Neuron (in vitro differentiated cells): Measurements from ENCODE around the gene SLCO3A1.

ENCODE experiments used
- H2AFZ ChIP-seq: one replicate; pipeline ENCODE4 v1.6.1; 2013; ENCODE audit warnings: low read depth, mild to moderate bottlenecking, inconsistent platforms, low read length, moderate library complexity
- H3K27me3 ChIP-seq: one replicate; pipeline ENCODE4 v1.6.1; 2013; ENCODE audit warnings: low read length; ENCODE audit not compliant: insufficient read depth
- H3K36me3 ChIP-seq: one replicate; pipeline ENCODE4 v1.6.1; 2013; ENCODE audit warnings: low read length; ENCODE audit not compliant: insufficient read depth
- H3K4me1 ChIP-seq: one replicate; pipeline ENCODE4 v1.6.1; 2013; ENCODE audit warnings: low read length; ENCODE audit not compliant: insufficient read depth
- H3K4me3 ChIP-seq: 2 replicates; pipeline ENCODE4 v1.5.1; 2013; ENCODE audit warnings: mild to moderate bottlenecking, low read length, moderate library complexity
- H3K9me3 ChIP-seq: one replicate; pipeline ENCODE4 v1.6.1; 2013; ENCODE audit warnings: low read length

SLCO3A1 gene

GRCh38 chr15:92159906-92160841, 306.7 kb downstream of the SLCO3A1 start:
- H2AFZ ChIP-seq, result no peak overlapping the region
- H3K4me1 ChIP-seq, result peaks cover 38% of the 10 kb centered on the region
- H3K4me3 ChIP-seq, result no peak overlapping the region
- H3K27me3 ChIP-seq, result no peaks in the 10 kb centered on the region
- H3K36me3 ChIP-seq, result no peaks in the 10 kb centered on the region
- no peaks in the 10 kb centered on the region for H3K9me3 ChIP-seq

GRCh38 chr15:92161039-92161670, 307.6 kb downstream of the SLCO3A1 start:
- H3K4me3 ChIP-seq, result no peak overlapping the region
- H3K36me3 ChIP-seq, result no peaks in the 10 kb centered on the region
- H3K27me3 ChIP-seq, result no peaks in the 10 kb centered on the region
- no peak overlapping the region for H2AFZ ChIP-seq
- no peaks in the 10 kb centered on the region for H3K9me3 ChIP-seq
- peaks cover 45% of the 10 kb centered on the region for H3K4me1 ChIP-seq

- no peak overlapping the region for H2AFZ ChIP-seq
- H3K4me3 ChIP-seq, result no peak overlapping the region
- peaks cover 45% of the 10 kb centered on the region for H3K4me1 ChIP-seq
- no peaks in the 10 kb centered on the region for H3K36me3 ChIP-seq
- no peaks in the 10 kb centered on the region for H3K9me3 ChIP-seq
- no peaks in the 10 kb centered on the region for H3K27me3 ChIP-seq
Observed at GRCh38 chr15:92162657-92163056, 309.1 kb downstream of the SLCO3A1 start.

- no peaks in the 10 kb centered on the region for H3K27me3 ChIP-seq
- H3K4me1 ChIP-seq, result peaks cover 45% of the 10 kb centered on the region
- no peak overlapping the region for H2AFZ ChIP-seq
- H3K36me3 ChIP-seq, result no peaks in the 10 kb centered on the region
- no peaks in the 10 kb centered on the region for H3K9me3 ChIP-seq
- no peak overlapping the region for H3K4me3 ChIP-seq
Observed at GRCh38 chr15:92163641-92164040, 310.1 kb downstream of the SLCO3A1 start.

- Histone ChIP-seq H2AFZ (peak overlapping the region; percentile 70), H3K27me3 (no peaks in the 10 kb centered on the region), H3K36me3 (no peaks in the 10 kb centered on the region), H3K9me3 (no peaks in the 10 kb centered on the region), H3K4me3 (peak overlapping the region; percentile 17), H3K4me1 (peaks cover 43% of the 10 kb centered on the region)
Observed at GRCh38 chr15:92164327-92165000, 311.0 kb downstream of the SLCO3A1 start.

- peaks cover 38% of the 10 kb centered on the region for H3K4me1 ChIP-seq
- peak overlapping the region; percentile 70 for H2AFZ ChIP-seq
- no peaks in the 10 kb centered on the region for H3K36me3 ChIP-seq
- no peaks in the 10 kb centered on the region for H3K9me3 ChIP-seq
- H3K4me3 ChIP-seq, result peak overlapping the region; percentile 17
- no peaks in the 10 kb centered on the region for H3K27me3 ChIP-seq
Observed at GRCh38 chr15:92165001-92165346, 311.5 kb downstream of the SLCO3A1 start.

- no peaks in the 10 kb centered on the region for H3K27me3 ChIP-seq
- H3K36me3 ChIP-seq, result no peaks in the 10 kb centered on the region
- H3K4me3 ChIP-seq, result no peak overlapping the region
- no peaks in the 10 kb centered on the region for H3K9me3 ChIP-seq
- peaks cover 28% of the 10 kb centered on the region for H3K4me1 ChIP-seq
- no peak overlapping the region for H2AFZ ChIP-seq
Observed at GRCh38 chr15:92166029-92166428, 312.5 kb downstream of the SLCO3A1 start.

- Histone ChIP-seq H3K9me3 (no peaks in the 10 kb centered on the region), H3K36me3 (no peaks in the 10 kb centered on the region), H2AFZ (no peak overlapping the region), H3K4me3 (no peak overlapping the region), H3K4me1 (peaks cover 26% of the 10 kb centered on the region), H3K27me3 (no peaks in the 10 kb centered on the region)
Observed at GRCh38 chr15:92166751-92167405, 313.4 kb downstream of the SLCO3A1 start.

- Histone ChIP-seq H3K27me3 (no peaks in the 10 kb centered on the region), H2AFZ (no peak overlapping the region), H3K4me1 (peaks cover 26% of the 10 kb centered on the region), H3K4me3 (no peak overlapping the region), H3K36me3 (no peaks in the 10 kb centered on the region), H3K9me3 (no peaks in the 10 kb centered on the region)
Observed at GRCh38 chr15:92167451-92167850, 313.9 kb downstream of the SLCO3A1 start.

- Histone ChIP-seq H3K9me3 (no peaks in the 10 kb centered on the region), H3K36me3 (no peaks in the 10 kb centered on the region), H3K27me3 (no peaks in the 10 kb centered on the region), H3K4me3 (no peak overlapping the region), H3K4me1 (peaks cover 25% of the 10 kb centered on the region), H2AFZ (no peak overlapping the region)
Observed at GRCh38 chr15:92168066-92168683, 314.7 kb downstream of the SLCO3A1 start.

- no peak overlapping the region for H2AFZ ChIP-seq
- no peaks in the 10 kb centered on the region for H3K36me3 ChIP-seq
- no peak overlapping the region for H3K4me3 ChIP-seq
- H3K9me3 ChIP-seq, result no peaks in the 10 kb centered on the region
- H3K4me1 ChIP-seq, result no peaks in the 10 kb centered on the region
- no peaks in the 10 kb centered on the region for H3K27me3 ChIP-seq
Observed at GRCh38 chr15:92170897-92171296, 317.4 kb downstream of the SLCO3A1 start.

- Histone ChIP-seq H2AFZ (no peak overlapping the region), H3K27me3 (peaks cover 3% of the 10 kb centered on the region), H3K4me3 (no peak overlapping the region), H3K9me3 (no peaks in the 10 kb centered on the region), H3K4me1 (no peaks in the 10 kb centered on the region), H3K36me3 (no peaks in the 10 kb centered on the region)
Observed at GRCh38 chr15:92178911-92179310, 325.4 kb downstream of the SLCO3A1 start.
